HG02763 (cell line): ENCODE measurements around the gene FA2H.
"Not testable (repeated sequence)": the region's sequence is repeated elsewhere in the genome, so short reads cannot be mapped to it uniquely, and the experiment has no call there.

Experiments
- ATAC-seq: cut with Tn5 transposase; IDR thresholded peaks from one replicate; pipeline ENCODE4 v1.9.1; 2021; ENCODE audit warnings: mild to moderate bottlenecking, moderate library complexity; ENCODE audit not compliant: unreplicated experiment

The FA2H gene

DNA sequence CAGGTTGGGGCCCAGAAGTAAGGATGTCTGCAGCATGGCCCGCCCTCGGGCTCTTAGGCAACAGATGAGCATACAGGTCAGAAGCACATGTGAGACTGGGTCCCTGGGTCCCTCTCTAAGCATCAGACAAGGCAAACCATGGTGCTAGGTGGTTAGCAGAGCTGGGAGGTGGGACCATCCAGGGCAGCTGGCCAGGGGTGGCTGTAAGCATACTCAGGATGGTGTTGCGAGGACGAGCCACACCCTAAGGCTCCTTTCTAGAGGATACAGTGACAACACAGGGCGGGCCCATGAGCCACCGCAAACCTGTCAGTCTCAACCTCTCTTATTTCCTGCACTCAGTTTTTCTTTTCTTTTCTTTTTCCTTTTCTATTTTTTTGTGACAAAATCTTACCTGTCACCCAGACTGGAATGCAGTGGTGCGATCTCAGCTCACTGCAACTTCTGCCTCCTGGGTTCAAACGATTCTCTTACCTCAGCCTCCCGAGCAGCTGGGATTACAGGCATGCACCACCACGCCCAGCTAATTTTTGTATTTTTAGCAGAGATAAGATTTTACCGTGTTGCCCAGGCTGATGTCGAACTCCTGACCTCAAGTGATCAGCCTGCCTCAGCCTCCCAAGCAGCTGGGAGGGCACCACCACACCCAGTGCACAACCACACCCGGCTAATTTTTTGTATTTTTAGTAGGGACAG lies 3.6 kb downstream of the FA2H start:
- ATAC-seq = no peak

DNA sequence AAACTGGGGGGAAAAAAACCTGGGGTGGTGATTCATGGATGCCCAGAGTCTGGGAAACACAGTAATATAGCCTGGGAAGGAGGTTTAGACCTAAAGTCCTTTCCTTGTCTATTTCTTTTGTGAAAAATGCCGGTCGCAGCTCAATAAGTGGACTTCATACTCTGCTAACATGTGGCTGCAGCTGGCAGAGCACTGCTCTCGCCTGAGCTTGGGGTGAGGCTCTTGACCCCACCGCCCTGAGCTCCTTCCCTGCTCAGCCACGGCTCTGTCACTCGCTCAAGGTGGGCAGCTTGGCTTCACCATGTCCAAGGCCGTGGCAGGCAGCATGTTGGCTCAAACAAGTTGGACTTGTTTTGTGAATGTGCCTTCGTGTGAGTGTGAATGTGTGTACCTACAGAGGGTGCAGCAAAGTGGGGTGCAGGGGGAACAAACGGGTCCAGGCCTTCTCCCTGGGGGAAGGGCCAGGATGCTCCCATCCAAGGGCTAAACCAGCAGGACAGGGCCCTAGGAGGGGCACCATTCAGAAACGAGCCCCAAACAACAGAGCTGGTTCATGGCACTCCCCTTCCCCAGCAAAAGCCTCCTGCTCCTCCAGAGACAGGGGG lies 4.9 kb downstream of the FA2H start:
- ATAC-seq = no peak

DNA sequence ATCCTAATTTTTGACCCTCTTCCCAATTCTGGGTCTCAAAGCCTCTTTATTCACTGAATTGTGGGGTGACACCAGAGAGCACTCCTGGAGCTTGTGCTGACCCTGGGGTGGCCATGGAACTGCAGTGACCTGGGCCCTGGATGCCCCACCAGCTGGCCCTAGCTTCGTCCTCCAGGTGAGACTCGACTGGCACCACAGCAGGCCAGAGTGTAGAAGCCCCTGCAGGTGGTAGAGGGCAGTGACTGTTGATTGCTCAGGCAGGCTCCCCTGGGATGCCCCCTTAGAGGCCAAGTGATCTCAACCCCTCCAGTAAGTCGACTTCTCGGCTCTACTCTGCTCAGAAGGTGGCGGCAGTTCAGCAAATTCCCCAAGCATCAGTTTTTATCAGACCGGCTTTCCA lies 6.4 kb downstream of the FA2H start:
- ATAC-seq = no peak

DNA sequence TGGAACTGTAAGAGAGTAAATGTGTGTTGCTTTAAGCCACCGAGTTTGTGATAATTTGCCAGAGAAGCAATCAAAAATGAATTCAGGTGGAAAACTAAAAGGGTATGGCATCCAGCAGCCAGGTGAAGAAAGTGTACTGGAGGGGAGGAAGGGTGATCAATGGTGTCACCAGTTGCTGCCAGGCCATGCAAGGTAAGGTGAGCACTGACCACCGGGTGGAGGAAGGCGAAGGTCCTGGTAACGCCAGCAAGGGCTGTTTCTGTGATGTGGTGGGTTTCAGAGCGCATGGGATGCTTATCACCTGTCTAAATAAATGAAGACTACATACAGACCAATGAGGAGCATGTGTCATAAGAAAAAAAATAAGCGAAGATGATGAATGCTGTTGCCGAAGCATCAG lies 6.9 kb downstream of the FA2H start:
- ATAC-seq = no peak

DNA sequence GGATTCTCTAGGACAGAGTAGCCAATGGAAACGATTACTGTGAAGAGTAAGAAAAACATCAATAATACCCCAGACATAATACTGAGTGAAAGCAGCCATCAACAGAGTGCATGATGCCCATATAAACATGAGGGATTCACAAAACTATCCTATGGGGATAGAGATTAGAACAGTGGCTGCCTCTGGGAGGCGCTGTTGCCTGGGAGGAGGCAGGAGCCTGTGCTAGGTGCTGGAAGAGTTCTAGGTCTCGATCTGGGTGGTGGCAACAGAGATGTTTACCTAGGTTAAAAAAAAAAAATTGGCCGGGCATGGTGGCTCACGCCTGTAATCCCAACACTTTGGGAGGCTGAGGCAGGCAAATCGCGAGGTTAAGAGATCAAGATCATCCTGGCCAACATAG lies 7.9 kb downstream of the FA2H start:
- ATAC-seq = no peak

DNA sequence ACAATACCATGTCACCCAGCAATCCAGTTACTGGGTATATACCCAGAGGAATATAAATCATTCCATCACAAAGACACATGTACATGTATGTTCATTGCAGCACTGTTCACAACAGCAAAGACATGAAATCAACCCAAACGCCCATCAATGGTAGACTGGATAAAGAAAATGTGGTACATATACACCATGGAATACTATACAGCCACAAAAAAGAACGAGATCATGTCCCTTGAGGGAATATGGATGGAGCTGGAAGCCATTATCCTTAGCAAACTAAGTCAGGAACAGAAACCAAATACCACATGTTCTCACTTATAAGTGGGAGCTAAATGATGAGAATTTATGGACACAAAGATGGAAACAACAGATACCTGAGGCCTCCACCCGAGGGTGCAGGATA lies 10.4 kb downstream of the FA2H start:
- not testable (repeated sequence) for ATAC-seq

DNA sequence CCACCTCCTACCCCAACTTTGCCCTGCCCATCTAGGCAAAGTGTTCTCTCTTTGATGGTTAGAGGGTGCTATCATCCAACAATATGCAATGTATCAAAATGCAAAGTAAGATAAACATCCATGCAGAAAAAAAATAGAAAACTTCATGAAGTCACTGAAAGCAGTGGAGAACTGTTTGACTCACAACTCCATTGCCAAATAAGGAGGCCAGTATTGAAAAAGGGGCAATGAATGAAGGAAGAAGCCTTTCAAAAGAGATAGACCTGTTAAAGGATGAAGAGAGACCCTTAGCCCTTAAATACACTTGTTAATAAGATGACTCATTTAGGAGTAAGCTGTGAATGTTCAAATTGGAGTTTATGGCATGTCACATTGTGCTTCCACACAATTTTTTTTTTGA lies 13.0 kb downstream of the FA2H start:
- no peak for ATAC-seq

DNA sequence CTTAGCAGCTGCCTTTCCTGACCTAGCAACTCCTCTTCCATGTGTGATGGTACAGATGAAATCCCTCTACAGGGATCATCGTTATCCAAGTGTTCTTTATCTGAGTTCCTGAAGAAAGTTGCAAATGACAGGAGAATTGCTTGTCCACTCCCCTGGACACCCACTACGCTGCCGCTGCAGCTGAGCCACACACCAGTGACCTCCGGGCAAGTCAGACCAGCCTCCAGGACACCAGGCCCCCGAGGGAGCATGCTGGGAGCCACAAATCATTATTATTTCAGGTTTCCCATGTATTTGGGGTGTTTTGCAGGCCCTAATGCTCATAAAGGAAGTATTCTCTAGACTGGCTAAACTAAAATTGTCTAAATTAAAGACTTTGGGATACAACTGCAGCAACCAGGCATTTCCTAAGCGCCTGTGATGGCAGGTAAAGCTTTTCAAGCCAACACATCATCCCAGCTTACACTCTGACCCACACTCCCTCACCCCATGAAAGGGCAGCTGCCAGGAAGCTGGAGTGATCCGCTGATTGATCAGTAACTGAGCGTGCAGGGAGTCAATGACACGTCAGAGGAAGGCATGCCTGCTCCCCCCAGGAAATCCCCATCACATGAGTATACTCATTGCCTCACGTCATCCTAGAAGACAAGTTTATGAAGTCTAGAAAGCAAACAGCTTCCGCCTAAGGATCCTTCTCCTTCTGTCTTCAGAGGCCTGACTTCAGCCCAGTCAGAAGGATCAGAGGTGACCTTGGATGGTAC lies 14.4 kb downstream of the FA2H start:
- no peak for ATAC-seq

DNA sequence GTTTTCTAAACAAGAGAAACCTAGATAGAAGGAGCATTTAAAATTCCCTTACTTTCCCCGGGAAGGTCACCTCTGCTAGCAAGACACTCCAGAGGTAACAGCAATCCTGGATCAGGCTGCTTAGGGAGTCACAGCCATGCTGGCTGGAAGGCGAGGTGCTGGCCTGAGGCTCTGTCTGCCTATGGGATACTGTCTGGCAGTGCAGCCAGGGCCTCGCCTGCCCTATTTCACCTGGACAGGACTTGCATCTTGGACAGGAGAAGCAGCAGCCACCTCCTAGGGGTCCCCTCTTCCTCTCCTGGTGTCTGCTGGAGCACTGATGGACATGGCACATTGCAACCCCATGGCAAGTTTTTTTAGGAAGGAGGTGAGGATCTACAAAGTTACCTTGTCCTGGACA lies 15.1 kb downstream of the FA2H start:
- no peak for ATAC-seq

DNA sequence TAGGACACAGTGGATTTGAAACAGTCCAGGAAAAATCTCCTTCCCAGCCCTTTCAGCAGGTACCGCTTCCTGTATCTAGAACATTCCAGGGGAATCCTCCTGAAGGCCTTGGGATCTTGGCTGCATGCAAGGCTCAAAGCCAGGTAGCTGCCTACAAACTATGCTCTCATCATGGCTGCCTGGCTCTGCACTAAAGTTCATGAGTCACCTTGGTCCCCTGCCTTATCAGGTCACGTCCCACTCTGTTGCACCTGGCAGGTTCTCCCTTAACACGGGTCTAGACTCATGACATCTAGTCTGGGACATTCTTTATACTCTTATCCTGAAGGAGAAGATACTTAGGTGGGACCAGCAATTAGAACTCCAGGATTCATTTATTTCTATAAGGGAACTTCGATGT lies 15.8 kb downstream of the FA2H start:
- no peak for ATAC-seq

DNA sequence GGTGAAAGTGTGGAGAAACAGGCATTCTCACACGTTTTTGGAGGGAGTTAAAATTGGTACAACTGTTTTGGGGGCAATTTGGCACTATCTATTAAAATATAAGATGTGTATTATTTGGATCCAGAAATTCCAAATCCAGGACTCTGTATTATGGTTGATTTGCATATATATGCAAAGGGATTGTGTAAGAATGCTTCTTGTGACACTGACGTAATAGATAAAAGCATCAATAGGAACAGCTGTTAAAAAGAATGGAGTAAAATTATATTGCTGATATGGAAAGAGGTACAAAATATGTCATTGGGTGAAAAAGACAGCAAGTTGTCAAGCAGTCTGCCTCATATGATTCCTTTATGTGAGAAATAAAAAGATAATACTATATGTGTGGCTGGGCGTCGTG lies 17.3 kb downstream of the FA2H start:
- ATAC-seq = no peak

DNA sequence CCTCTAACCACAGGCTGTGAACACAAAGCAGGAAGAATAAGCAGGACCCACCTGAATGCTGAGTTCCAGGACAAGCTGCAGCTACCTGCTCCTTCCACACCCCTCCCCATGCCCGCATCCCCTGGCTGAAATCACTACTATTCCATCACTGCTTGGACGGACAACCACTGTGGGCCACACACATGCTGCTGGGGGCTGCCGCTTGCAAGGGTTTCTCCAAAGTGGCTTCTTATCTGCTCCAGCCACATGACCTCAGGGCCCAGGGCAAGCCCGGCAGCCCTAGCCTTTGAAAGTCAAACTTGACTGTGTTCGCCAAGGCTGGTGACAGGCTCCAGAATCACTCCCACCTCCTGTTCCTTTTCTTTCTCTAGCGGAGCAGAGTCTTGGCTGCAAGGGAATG lies 18.4 kb downstream of the FA2H start:
- no peak for ATAC-seq

DNA sequence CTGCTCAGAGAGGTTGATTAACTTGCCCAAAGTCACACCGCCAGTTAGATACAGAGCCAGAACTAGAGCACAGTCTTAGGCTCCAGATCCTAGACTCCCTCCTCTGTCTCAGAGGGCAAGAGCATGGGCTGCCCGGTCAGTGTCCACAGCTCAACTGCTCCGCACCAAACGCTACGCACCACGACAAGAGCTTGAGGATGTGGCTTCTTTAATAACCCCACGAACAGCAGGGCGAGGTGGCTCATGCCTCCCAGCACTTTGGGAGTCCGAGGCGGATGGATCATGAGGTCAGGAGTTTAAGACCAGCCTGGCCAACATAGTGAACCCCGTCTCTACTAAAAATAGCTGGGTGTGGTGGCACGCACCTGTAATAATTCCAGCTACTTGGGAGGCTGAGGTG lies 21.4 kb downstream of the FA2H start:
- ATAC-seq = no peak

DNA sequence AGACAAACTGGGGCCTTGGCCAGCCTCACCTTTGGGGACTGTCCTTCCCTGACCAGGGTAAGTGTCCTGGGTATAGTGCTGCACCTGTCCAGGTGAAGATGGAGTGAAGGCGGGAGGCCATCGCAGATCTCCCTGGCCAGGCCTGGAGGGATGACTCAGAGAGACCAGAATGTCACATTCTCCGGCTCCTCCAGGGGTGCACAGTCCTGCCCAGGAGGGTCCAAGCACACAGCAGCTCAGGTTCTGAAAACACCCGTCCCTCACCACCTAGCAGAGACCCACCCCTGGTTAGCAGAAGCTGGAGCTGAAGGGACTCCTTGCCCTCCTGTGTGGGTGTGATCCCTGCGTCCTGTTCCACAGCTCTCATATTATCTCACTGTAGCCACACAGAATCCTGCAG lies 21.9 kb downstream of the FA2H start:
- no peak for ATAC-seq

DNA sequence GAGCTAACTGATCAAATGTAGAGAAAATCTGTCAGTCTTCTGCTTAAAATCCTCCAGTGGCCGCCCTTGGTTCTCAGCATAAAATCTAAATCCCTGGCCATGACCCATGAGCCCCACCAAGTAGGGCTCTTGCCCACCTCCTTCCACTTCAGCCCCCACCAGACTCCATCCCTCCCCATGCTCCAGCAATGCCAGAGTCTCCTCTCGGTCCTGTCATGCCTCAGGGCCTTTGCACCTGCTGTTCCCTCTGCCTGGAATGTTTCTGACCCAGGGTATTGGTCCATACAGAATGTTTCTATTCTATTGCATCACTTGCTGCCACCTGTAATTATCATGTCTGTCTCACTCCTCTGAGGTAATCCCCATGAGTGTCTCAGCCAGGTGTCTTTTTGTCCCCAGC lies 22.4 kb downstream of the FA2H start:
- no peak for ATAC-seq

DNA sequence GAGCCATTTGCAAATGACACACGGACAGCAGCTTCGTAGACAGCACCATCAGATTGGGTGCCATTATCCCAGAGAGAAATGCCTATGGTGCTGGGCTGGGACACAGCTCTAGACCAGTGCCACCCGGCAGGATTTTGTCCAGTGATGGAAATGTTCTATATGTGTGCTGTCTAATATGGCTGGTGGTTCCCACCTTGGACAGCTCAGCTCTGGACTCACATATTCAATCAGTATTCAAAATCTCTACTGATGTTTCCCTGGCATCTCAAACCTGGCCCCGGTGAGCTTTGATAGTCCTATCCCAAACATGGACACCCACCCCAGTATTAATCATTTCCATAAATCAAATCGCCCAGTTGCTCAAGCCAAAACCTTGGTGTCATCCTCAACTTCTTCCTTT lies 23.0 kb downstream of the FA2H start:
- no peak for ATAC-seq

DNA sequence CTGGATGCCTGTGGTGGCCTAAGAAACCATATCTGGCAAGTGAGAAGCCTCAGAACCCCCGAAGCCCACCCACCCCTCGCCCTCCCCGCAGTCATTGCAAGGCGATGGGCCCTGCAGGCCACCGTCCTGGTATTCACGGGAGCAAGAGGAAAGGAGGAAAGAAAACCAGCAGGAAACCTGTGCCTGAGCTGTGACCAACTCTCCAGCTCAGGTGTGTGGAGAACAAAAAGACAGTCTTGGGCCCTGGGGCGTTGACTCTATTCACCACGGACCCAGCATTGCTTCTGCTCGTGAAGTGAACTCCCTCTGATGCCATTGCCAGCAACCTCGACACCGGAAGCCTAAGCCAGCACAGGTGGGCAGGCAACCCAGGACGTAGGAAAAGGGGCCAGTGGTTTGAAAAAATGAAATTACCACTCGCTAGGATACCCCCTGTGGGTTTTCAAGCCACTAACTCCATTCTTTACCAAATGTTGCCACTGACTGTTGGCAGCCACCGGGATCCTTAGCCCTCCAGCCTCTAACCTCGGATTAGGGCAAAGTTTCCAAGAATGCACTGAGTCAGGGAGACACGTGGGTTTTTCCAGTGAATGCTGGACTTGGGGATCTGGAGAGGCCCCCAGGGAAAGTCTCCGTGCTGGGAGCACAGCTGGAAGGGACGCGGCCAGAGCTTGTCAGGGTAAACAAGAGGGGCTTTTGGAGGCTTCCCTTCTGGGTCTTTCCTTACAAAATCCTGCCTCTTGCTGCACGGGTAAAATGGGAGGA lies 25.1 kb downstream of the FA2H start:
- no peak for ATAC-seq

DNA sequence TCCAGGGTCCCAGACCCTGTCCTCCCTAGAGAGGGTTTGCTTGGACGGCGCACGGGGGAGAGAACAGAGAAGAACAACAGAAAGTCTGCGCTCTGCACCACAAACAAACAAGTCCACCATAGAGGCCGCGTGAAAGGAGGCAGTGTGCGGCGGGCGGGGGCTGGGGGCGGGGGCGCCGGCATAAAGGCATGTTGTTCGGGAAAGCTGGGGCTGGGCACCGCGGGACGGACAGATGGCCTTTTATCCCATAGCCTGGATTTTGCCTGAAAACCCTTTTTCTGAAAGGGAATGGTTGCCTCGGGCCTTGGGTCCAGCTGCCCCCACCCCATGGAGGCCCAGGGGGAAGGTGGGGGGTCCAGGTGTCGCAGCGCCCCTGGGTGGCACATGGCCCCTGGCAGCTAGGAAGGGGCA lies 26.0 kb downstream of the FA2H start:
- no peak for ATAC-seq

DNA sequence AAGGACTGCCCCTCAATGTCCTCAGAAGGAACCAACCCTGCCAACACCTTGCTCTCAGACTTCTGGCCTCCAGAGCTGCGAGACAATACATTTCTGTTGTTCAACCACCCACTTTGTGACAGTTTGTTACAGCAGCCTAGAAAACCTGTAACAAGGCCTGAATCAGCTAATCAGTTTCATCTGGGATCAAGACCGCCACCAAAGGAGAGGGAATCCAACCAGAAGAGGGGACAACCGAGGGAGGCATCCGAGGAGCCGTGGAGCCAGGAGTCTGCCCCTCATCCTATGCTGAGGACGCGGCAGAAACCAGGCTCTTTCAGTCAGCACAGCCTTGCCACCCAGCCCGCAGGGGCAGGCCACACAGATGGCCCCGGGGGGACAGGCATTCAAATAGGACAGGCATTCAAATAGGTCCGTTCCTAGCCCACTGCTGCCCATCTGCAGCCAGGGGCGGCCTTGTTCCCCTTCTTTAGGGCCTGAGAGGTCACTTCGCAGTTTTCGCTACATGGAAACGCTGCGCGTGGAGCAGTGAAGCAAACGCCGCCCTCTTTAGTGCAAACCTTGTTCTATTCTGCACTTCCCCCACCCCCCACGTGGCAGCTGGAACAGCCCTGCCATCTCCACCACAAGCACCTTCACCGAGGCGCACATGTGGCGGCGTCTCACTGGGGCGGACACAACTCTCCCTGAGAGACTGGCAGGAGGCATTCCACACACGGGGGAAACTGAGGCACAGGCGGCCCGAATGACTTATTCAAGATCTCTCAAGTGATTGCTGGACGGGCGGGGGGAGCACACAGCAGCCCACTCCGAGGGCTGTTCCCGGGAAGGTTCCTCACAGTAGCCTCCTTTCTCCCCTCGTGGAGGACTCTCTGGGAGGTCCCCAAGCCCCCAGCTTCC lies 26.7 kb downstream of the FA2H start:
- ATAC-seq = no peak

DNA sequence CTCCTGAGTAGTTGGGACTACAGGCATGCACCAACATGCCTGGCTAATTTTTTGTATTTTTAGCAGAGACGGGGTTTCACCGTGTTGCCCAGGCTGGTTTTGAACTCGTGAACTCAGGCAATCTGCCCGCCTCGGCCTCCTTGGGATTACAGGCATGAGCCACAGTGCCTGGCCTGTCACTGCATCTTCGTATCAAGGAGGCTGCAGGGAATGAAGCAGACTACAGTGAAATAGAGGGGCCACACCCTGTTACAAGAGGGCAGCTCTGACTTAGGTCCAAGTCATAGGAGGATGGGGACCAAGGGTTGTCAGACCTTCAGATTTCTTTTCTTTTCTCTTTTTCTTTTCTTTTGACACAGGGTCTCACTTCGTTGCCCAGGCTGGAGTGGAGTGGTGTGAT lies 28.7 kb downstream of the FA2H start:
- ATAC-seq = no peak
